ENCODE results near the gene AMPH.
"Not testable (repeated sequence)": the region's sequence is repeated elsewhere in the genome, so short reads cannot be mapped to it uniquely, and the experiment has no call there.

AMPH gene

GRCh38 chr7:38394660-38395059, 236.5 kb downstream of the AMPH start:
- DNase-seq (ENCODE audit: low spot score): no peak

DNA sequence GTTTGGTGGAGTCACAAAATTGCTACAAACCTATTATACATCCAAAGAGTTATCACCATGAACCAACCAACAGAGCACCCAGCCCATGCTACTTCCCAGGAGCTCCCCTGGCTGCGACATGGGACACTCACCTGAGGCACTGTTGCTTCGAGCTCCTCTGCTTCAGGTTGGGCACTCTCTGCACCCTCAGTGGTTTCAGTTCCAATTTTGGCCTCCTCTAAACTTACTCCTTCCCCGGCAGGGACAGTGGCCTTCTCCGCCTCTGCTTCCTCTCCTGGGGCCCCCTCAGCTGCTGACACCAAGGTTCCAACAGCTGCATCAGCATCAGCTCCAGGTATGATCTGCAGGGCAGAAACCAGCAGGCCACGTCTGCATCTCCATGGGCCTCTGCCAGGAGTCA, 237.3 kb downstream of the AMPH start:
- no peak for DNase-seq (ENCODE audit: low spot score)

DNA sequence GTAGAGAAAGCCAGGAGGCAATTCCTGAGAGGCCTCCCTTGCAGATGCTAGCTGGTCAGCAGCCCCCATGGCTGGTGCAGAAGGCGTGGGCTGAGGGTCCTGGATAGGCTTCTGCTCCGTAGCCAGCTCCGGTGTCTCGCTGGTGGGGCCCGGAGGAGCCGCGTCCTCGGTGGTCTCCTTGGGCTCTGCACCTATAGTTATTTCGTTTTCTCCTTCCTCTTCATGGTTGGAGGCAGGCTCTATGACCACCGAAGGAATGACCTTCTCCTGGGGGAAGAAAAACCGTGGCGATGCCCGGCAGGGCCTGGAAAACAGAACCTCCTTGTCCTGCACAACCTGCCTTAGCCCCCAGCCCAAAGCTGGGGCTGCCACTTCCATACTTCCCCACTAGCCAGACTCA, 239.4 kb downstream of the AMPH start:
- no peak for DNase-seq (ENCODE audit: low spot score)

- DNase-seq (ENCODE audit: low spot score): no peak
Observed at GRCh38 chr7:38385682-38386081, 245.5 kb downstream of the AMPH start.

DNA sequence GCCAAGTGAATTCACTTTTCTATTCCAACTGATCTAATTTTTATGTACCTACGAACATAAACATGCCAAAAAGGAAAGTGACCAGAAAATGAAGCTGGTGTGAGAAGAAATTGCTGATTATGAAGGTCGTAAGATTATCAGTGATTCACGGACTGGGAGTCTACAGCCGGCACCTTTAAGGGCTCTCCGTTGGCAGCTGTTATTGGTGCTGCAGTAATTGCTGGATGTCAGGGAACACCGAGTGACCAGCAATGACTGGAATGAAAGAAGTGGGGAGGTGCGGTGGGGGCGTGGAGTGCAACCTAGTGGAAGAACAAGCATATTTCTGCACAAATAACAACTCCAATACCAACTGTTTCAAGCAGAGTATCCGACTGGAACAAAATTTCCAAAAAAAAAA, 247.9 kb downstream of the AMPH start:
- DNase-seq (ENCODE audit: low spot score): no peak

- peak; percentile 82 for DNase-seq (ENCODE audit: low spot score)
Observed at GRCh38 chr7:38382684-38383083, 248.5 kb downstream of the AMPH start.

GRCh38 chr7:38375453-38375852, 255.7 kb downstream of the AMPH start:
- DNase-seq (ENCODE audit: low spot score): no peak

GRCh38 chr7:38374507-38374906, 256.7 kb downstream of the AMPH start:
- peak; percentile 45 for DNase-seq (ENCODE audit: low spot score)

DNA sequence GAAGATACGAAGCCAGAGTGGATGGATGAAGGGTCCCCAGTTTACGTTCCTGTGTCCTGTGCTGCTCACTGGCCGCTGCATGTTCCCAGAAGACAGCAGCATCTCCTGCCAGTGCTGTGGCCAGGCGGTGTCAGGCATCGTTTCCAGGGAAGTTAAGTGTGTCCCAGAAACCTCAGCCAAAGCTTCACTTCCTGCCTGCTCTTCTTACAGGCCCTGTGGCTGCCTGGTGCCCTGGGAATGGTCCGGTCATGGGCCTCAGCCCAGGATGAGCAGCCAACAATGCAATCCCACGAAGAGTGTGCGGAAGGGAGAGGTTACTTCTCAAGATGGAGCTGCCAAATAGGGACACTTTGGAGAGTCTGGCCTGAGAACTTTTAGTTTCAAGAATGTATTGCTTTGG, 258.0 kb downstream of the AMPH start:
- no peak for DNase-seq (ENCODE audit: low spot score)

DNA sequence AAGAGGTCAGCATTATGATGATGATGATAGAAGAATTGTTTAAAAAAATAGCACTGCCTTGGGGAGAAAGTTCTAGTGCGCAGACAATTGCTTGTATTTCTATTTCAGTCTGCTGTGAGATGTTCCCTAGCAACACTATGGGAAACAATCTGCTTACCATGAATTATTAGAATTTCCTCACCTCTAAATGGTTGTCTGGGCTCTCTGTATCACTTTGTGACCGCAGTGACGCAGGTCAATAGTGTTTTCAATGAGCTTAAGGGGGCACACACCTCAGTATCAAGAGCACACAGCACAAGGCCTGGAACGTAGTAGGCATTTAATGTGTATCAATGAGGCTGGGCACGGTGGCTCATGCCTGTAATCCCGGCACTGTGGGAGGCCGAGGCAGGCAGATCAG, 258.9 kb downstream of the AMPH start:
- DNase-seq (ENCODE audit: low spot score): no peak

- peak; percentile 86 for DNase-seq (ENCODE audit: low spot score)
Observed at GRCh38 chr7:38369816-38370493, 261.2 kb downstream of the AMPH start.

DNA sequence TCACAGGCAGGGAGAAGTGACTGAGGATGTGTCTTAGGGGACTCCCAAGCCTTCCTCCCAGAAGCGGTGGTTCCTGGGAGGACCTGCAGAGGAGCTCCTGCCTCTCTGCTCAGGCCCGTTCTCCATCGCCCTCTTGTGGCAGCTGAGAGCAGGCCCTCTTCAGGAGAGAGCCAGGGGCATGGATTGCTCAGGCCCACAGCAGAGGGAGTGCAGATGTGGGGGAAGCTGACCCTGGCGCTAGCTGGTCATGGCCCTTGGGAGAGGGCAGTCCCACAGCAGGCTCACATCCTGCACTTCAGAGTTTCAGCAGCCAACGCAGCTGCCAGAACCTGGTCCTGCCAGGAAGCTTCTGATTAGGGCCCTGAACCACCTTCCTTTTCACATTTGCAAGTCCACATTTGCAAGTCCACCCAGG, 263.0 kb downstream of the AMPH start:
- DNase-seq (ENCODE audit: low spot score): peak; percentile 79

DNA sequence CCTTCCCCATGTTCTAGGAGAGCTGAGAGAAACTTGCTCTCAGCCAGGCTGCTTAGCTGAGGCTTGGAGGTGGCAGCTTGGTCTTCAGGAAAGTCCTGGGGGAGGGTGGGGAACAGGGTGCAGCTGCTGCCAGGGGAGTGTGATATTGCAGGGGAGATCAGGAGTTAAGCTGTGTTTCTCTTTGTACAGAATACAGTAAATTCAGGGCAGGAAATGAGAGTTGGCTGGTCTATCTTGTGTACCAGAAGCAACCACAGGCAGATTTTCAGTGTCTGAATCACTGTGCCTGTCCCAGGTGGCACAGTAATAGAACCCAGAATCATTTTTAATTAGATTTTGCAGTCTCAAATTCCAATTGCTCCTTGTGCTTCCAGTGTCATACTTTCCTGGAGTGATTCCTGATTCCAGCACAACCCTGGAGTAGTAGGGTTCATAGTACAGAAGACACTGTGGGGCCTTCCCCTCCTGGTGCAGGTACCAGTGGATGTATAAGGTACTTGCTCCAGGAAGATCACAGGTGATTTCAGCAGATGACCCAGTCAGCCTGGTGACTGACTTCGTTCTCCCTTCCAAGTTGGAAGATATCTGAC, 263.8 kb downstream of the AMPH start:
- DNase-seq (ENCODE audit: low spot score): no peak

GRCh38 chr7:38363379-38363778, 267.8 kb downstream of the AMPH start:
- peak; percentile 35 for DNase-seq (ENCODE audit: low spot score)

GRCh38 chr7:38362611-38363237, 268.4 kb downstream of the AMPH start:
- not testable (repeated sequence) for DNase-seq (ENCODE audit: low spot score)

GRCh38 chr7:38360776-38361175, 270.4 kb downstream of the AMPH start:
- DNase-seq (ENCODE audit: low spot score): no peak

DNA sequence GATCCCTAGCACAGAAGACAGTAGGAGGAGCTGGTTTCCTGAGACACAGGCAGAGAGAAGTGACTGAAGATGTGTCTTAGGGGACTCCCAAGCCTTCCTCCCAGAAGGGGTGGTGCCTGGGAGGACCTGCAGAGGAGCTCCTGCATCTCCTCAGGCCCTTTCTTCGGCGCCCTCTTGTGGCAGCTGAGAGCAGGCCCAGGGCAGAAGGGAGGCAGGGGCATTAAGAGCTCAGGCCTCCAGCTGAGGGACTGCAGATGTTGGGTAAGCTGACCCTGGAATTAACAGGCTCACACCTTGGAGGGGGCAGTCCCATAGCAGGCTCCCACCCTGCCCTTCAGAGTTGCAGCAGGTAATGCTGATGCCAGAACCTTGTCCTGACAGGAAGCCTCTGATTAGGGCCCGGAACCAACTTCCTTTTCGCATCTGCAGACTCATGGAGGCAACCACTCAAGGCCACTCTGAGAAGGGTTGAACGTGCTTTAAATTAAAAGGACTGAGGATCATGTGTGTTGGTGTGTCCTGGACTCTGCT, 272.0 kb downstream of the AMPH start:
- not testable (repeated sequence) for DNase-seq (ENCODE audit: low spot score)

GRCh38 chr7:38358273-38358831, 272.8 kb downstream of the AMPH start:
- not testable (repeated sequence) for DNase-seq (ENCODE audit: low spot score)

DNA sequence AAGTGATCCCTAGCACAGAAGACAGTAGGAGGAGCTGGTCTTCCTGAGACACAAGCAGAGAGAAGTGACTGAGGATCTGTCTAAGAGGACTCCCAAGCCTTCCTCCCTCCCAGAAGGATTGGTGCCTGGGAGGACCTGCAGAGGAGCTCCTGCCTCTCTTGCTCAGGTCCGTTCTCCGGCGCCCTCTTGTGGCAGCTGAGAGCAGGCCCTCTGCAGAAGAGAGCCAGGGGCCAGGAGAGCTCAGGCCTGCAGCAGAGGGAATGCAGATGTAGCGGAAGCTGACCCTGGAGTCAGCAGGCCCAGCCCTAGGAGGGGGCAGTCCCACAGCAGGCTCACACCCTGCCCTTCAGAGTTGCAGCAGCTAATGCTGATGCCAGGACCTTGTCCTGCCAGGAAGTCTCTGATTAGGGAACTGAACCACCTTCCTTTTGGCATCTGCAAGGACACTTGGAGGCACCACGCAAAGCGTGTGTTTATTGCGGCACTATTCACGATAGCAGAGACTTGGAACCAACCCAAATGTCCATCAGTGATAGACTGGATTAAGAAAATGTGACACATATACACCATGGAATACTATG, 276.8 kb downstream of the AMPH start:
- DNase-seq (ENCODE audit: low spot score): peak; percentile 33

GRCh38 chr7:38353431-38353881, 277.7 kb downstream of the AMPH start:
- not testable (repeated sequence) for DNase-seq (ENCODE audit: low spot score)

DNA sequence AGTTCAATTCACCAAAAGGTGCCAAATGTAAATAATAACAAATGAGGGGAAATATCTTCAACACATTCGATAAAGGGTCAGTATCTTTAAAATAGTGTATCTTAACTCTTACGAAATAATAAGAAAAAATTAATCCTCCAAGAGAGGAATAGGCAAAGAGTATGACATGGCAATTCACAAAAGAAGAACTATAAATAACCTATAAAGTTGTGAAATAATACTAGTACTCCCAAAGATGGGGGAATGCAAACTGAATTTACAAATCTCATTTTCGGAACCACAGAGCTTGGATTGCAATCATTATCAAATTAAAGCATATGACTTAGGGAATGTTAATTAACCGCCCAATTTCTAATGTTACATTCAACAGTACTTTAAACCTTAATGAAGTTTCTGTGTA, 279.6 kb downstream of the AMPH start:
- DNase-seq (ENCODE audit: low spot score): no peak

- not testable (repeated sequence) for DNase-seq (ENCODE audit: low spot score)
Observed at GRCh38 chr7:38350777-38351176, 280.4 kb downstream of the AMPH start.

Data from AG20443 (cell line).